ENCODE measurements around the gene FHL2.

GRCh38 chr2:105334211-105334610, 64.6 kb downstream of the FHL2 start:
- TF ChIP-seq CTCF (IDR thresholded peaks at IDR 0.05) (no peak), EZH2 (IDR thresholded peaks at IDR 0.05; ENCODE audit: borderline replicate concordance, insufficient read depth, low read depth, low read length, poor library complexity, severe bottlenecking) (no peak)

Data from B cell (primary cell).